Measurements from ENCODE around the gene EPHA1. TPM values are rescaled to one million over a fixed set of nuclear protein-coding genes. Genes with fewer than 3 reads are reported as not detected.

The EPHA1 gene
- total RNA-seq, 1 experiment from 2014 or later, result 0.39 TPM

GRCh38 chr7:143433759-143434158 lies 25.1 kb upstream of the EPHA1 start:
- POLR2A ChIA-PET, result no interaction called here
- Histone ChIP-seq H3K36me3 (ENCODE audit: control insufficient read depth, insufficient read depth, low read length) (no peaks in the 10 kb centered on the region), H3K9me3 (ENCODE audit: control insufficient read depth, insufficient read depth, low read depth, low read length) (no peaks in the 10 kb centered on the region), H3K27me3 (ENCODE audit: control insufficient read depth, insufficient read depth, low read length) (peaks cover 15% of the 10 kb centered on the region), H3K4me1 (ENCODE audit: control insufficient read depth, insufficient read depth, low read length) (no peaks in the 10 kb centered on the region), H3K4me3 (ENCODE audit: low read depth in 2 of 2, low read length in 2 of 2) (no peak overlapping the region), H3K27ac (ENCODE audit: low read length) (no peak overlapping the region)
- in situ Hi-C loops (cut with HindIII; ENCODE audit: low pct_unique_long_range_greater_than_20kb, low sequenced_read_pairs) (no loop called here), intact Hi-C loops (cut with micrococcal nuclease; ENCODE audit: unreplicated experiment) (no loop called here)
- no peak for DNase-seq (ENCODE audit: low read depth, low spot score)
- no peak for ATAC-seq
- TF ChIP-seq POLR2AphosphoS5 (IDR thresholded peaks at IDR 0.05; ENCODE audit: low read depth, low read length) (no peak), TCF7L2 (IDR thresholded peaks at IDR 0.05; ENCODE audit: low read depth, low read length) (no peak), SIN3A (IDR thresholded peaks at IDR 0.05; ENCODE audit: borderline replicate concordance, insufficient read depth, low read depth, low read length) (no peak)
- TF ChIP-seq, protein P1, sequence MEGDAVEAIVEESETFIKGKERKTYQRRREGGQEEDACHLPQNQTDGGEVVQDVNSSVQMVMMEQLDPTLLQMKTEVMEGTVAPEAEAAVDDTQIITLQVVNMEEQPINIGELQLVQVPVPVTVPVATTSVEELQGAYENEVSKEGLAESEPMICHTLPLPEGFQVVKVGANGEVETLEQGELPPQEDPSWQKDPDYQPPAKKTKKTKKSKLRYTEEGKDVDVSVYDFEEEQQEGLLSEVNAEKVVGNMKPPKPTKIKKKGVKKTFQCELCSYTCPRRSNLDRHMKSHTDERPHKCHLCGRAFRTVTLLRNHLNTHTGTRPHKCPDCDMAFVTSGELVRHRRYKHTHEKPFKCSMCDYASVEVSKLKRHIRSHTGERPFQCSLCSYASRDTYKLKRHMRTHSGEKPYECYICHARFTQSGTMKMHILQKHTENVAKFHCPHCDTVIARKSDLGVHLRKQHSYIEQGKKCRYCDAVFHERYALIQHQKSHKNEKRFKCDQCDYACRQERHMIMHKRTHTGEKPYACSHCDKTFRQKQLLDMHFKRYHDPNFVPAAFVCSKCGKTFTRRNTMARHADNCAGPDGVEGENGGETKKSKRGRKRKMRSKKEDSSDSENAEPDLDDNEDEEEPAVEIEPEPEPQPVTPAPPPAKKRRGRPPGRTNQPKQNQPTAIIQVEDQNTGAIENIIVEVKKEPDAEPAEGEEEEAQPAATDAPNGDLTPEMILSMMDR (IDR thresholded peaks at IDR 0.05), result no peak
- TF ChIP-seq, protein P2, sequence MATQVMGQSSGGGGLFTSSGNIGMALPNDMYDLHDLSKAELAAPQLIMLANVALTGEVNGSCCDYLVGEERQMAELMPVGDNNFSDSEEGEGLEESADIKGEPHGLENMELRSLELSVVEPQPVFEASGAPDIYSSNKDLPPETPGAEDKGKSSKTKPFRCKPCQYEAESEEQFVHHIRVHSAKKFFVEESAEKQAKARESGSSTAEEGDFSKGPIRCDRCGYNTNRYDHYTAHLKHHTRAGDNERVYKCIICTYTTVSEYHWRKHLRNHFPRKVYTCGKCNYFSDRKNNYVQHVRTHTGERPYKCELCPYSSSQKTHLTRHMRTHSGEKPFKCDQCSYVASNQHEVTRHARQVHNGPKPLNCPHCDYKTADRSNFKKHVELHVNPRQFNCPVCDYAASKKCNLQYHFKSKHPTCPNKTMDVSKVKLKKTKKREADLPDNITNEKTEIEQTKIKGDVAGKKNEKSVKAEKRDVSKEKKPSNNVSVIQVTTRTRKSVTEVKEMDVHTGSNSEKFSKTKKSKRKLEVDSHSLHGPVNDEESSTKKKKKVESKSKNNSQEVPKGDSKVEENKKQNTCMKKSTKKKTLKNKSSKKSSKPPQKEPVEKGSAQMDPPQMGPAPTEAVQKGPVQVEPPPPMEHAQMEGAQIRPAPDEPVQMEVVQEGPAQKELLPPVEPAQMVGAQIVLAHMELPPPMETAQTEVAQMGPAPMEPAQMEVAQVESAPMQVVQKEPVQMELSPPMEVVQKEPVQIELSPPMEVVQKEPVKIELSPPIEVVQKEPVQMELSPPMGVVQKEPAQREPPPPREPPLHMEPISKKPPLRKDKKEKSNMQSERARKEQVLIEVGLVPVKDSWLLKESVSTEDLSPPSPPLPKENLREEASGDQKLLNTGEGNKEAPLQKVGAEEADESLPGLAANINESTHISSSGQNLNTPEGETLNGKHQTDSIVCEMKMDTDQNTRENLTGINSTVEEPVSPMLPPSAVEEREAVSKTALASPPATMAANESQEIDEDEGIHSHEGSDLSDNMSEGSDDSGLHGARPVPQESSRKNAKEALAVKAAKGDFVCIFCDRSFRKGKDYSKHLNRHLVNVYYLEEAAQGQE (IDR thresholded peaks at IDR 0.05; ENCODE audit: insufficient read depth in 1 of 2, low read depth in 2 of 2, low read length in 1 of 2), result no peak
- no TSS peak for BruUV-seq (replicated peaks)
- CTCF ChIA-PET, result no interaction called here

DNA sequence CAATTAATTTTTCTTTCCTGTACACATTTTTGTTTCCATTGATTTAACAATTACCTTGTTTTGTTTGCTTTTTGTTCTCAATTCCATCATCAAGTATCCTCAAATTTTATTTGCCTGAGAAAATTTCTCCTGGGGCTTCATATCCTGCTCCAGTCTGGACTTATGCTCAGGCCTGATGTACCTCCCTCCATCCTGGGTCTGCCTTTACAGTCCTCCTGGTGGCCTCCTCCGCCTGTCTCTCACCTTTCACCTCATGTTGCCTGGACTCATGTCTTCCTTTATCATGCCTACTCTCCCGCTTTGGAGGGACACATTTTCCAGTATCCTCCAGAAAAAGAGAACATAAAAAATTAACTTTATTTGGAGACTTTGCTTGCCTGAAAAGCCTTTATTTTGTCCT lies 22.5 kb upstream of the EPHA1 start:
- CTCF ChIA-PET, result no interaction called here
- DNase-seq (ENCODE audit: low read depth, low spot score) (no peak), ATAC-seq (no peak)
- Histone ChIP-seq H3K36me3 (ENCODE audit: control insufficient read depth, insufficient read depth, low read length) (no peaks in the 10 kb centered on the region), H3K9me3 (ENCODE audit: control insufficient read depth, insufficient read depth, low read depth, low read length) (no peaks in the 10 kb centered on the region), H3K4me3 (ENCODE audit: low read depth in 2 of 2, low read length in 2 of 2) (no peak overlapping the region), H3K27me3 (ENCODE audit: control insufficient read depth, insufficient read depth, low read length) (peaks cover 15% of the 10 kb centered on the region), H3K27ac (ENCODE audit: low read length) (no peak overlapping the region), H3K4me1 (ENCODE audit: control insufficient read depth, insufficient read depth, low read length) (no peaks in the 10 kb centered on the region)
- POLR2A ChIA-PET, result no interaction called here
- in situ Hi-C loops (cut with HindIII; ENCODE audit: low pct_unique_long_range_greater_than_20kb, low sequenced_read_pairs) (no loop called here), intact Hi-C loops (cut with micrococcal nuclease; ENCODE audit: unreplicated experiment) (no loop called here)
- no TSS peak for BruUV-seq (replicated peaks)
- no peak for TF ChIP-seq SIN3A (IDR thresholded peaks at IDR 0.05; ENCODE audit: borderline replicate concordance, insufficient read depth, low read depth, low read length)
- no peak for TF ChIP-seq POLR2AphosphoS5 (IDR thresholded peaks at IDR 0.05; ENCODE audit: low read depth, low read length)
- TF ChIP-seq, protein P2 (IDR thresholded peaks at IDR 0.05; ENCODE audit: insufficient read depth in 1 of 2, low read depth in 2 of 2, low read length in 1 of 2), result no peak
- TF ChIP-seq, protein P1 (IDR thresholded peaks at IDR 0.05), result no peak
- no peak for TF ChIP-seq TCF7L2 (IDR thresholded peaks at IDR 0.05; ENCODE audit: low read depth, low read length)

Data from Panc1 (cell line).